ENCODE data around the gene MTHFD2L.

MTHFD2L gene

DNA sequence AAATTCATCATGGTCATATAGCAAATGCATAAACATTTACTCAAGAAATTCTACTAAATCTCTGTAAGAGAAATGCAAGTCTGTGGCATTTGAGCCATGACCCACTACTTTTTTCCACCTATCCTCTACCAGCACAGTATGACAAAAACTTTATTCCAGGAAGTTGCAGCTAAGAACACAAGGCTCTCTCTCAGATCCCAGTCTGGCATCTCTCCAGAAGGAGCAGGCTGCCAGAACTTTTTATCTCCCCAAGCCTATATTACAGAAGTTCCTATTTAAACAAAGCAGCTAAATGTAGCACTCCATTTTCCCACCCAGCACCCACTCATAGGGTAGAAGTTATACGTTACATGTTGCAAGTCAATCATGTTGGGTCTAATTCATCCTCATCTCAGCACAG, 101.0 kb downstream of the MTHFD2L start:
- no peak for DNase-seq

DNA sequence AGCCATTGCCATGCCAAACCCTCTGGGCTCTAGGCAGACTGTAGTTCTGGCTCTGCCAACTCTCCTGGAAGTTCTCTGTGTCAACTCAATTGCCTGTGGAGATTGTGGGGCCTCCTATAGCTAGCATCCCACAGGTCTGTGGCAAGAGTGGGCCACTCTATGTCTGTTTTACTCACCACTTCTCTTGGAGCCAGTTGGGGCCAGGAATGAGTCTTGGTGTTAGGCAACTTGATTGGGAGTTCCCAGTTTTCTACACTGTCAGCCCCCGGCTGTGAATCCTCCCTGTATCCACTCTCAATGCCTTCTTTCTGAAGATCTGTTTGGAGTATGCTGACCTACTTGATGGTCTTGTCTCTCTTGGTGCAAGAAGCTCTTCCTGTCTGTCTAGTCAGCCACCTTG, 102.1 kb downstream of the MTHFD2L start:
- no peak for DNase-seq

DNA sequence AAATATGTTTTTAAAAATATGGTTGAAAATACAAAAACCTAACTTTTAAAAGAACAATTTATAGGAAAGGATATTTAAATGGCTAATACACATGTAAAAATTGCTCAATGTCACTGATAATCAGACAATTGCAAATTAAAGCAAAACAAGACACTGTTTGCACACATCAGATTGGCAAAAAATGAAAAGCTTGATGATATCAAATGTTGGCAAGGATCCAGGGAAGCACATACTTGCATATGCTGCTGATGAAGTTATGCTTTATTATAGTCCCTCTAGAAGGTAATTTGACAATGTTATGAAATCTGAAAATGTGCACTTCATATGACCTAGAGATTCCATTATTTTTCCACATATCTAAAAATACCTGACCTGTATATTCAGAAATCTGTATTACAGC, 104.6 kb downstream of the MTHFD2L start:
- no peak for DNase-seq

GRCh38 chr4:74263551-74263950, 105.6 kb downstream of the MTHFD2L start:
- no peak for DNase-seq

GRCh38 chr4:74266081-74266480, 108.2 kb downstream of the MTHFD2L start:
- DNase-seq, result no peak

GRCh38 chr4:74267998-74268606, 110.2 kb downstream of the MTHFD2L start:
- DNase-seq, result no peak

DNA sequence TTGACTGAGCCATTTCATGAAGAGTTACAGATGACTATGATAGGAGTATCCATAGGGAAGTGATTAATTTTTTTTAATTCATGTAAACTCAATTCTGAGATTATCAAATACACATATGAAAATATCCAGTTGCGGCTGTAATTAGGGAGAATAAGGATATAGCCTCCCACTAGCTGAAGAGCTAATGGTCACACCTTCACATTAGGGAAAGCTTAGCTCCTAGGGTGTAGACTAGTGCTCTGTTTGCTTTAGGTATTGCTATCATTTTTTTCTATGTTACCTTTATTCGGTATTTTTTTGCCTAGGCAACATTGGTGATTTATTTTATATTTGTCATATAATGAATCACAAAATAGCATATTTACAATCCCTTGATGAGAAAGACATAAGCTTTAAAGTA, 110.7 kb downstream of the MTHFD2L start:
- DNase-seq, result no peak

- DNase-seq, result no peak
Observed at GRCh38 chr4:74278490-74278889, 120.6 kb downstream of the MTHFD2L start.

- no peak for DNase-seq
Observed at GRCh38 chr4:74279716-74280115, 121.8 kb downstream of the MTHFD2L start.

GRCh38 chr4:74282926-74283325, 125.0 kb downstream of the MTHFD2L start:
- no peak for DNase-seq

DNA sequence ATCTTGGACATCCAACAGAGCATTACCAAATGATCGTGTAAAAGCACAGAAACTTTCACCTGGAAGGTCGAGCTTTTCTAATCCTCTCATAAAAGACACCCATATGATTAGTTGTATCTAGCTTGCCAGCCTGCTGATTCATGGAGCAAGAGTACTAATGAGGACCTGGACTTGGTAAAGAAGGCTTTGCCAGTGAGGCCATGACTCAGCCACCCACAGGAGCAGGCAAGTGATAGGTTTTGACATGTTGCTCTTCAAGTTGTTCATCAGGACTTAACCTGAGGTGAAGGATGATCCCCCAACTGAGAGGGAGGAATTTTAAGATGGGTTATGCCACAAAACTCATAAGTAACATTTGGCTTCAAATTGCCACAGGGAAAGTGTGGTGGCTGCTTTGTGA, 125.7 kb downstream of the MTHFD2L start:
- DNase-seq, result no peak

DNA sequence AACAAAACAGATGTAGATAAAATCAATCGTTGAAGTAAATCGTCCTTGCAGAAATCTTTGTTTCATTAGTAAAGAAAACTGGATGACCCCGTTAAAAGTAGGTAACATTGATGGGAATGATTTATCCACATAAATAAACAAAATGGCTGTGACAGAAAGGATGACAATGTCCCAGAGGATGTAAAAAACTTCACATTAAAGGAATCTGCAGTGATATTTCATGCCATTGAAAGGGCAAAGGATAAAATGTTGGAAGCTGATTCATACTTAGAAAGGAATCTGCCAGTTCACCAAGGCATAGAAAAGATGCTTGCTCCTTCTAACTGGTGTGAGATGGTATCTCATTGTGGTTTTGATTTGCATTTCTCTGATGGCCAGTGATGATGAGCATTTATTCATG, 126.1 kb downstream of the MTHFD2L start:
- DNase-seq, result no peak

DNA sequence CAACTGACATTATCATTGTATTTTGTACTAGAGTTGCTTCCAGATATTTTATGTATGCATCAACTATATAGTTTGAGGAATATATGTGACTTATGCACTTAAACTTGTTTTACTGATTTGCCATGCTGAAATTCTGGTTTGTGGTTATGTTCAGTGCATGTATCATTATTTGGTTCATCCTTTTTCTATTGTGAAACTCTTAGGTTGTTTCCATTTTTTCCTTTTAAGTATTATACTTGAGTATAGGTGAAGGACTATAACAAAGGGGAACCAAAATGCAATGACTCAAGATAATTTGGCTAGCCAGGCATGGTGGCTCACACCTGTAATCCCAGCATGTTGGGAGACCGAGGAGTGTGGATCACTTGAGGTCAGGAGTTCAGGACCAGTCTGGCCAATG, 129.2 kb downstream of the MTHFD2L start:
- no peak for DNase-seq

GRCh38 chr4:74287791-74288190, 129.9 kb downstream of the MTHFD2L start:
- DNase-seq, result no peak

GRCh38 chr4:74291471-74291870, 133.6 kb downstream of the MTHFD2L start:
- no peak for DNase-seq

- no peak for DNase-seq
Observed at GRCh38 chr4:74292111-74292870, 134.4 kb downstream of the MTHFD2L start.

DNA sequence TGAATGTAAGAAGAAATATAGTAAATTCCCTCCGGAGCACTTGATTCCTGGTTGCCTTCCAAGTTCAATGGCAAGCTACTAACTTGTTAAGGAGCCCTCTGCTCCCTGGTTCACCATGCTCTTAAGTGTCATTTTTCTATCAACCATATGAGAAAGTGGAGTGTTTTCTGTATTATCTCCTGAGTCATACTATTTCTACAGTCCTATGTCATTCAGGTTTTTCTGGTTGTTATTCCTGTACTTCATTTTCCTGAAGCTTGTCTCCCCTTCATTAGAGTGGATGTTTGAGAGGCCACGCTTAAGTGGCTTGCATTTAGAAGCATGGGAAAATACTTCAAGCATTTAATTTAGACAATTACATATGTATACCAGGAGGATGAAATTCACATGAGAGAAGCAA, 135.6 kb downstream of the MTHFD2L start:
- DNase-seq, result no peak

DNA sequence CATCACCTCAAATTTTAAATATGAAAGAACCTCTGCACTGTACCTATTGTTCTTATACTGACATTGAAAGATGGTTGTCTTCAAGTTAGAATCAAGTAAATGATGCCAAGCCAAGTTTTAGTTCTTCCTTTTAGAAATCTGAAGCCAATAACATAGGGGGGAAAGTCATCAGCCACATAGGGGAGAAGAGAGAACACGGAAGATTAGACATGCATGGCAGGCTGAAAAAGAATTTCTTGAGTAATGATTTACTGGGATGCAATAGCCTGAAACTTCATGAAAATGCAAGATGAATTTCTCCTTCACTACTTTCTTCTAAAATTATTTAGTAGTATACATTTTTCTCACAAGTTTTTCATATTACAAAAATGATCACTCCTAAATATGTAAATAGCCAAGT, 136.8 kb downstream of the MTHFD2L start:
- DNase-seq, result no peak

GRCh38 chr4:74297539-74297938, 139.6 kb downstream of the MTHFD2L start:
- no peak for DNase-seq

GRCh38 chr4:74304095-74304625, 146.2 kb downstream of the MTHFD2L start:
- DNase-seq, result no peak

DNA sequence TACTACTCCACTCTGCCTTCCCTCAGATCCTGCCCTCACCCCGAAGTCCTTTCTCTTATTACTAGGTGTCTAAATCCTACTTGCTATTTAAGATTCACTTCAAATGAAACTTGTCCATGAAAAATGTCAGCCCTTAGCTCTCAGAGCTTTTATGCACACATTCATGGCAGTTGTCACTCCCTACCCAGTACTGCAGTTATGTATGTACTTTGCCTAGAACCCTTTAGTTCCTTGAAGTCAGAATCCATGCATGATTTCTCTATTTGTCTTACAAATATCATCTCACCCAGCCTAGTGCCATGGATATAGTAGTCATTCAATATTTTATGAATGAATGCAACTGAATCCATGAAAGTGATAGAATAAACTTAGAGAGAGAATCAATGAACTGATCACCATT, 147.1 kb downstream of the MTHFD2L start:
- DNase-seq, result no peak

DNA sequence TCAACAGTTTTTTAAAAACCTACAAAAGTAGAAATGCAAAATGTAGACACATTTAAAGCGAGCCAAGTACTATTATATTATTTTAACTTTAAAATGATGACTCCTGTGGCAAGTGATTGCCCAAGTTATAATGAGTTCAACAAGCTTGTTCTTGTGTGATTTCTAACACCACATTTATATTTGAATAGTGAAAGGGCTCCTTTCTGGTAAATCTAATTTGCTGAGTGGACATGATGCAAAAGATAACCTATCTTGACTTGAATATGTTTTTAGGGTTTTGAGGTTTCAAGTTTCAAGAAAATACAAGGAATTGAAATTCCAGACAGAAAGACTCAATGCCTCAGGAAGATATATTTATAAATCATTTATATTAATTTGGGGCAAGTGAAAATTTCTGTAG, 149.3 kb downstream of the MTHFD2L start:
- no peak for DNase-seq

DNA sequence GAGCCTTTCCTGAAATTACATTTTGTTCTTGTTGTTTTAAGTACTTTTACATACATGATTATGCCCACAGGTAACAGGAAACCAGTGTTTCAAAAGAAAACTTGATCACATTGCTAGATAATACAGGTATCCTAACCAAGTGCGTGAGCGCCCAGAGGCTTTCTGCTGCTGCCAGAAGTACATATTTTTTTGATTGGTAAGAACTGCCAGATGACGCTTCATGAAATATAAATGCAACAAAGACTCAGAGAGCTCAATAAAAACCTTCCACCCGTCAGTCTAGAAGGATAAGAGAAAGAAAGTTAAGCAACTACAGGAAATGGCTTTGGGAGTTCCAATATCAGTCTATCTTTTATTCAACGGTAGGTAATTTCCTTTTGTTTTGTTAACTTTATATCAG, 150.3 kb downstream of the MTHFD2L start, which contains the start of gene EPGN:
Gene EPGN, plus strand, starts transcription at position 256 of the 400 bp plus-strand sequence. Its CDS starts 64 bp downstream, at position 320.
- no peak for DNase-seq

DNA sequence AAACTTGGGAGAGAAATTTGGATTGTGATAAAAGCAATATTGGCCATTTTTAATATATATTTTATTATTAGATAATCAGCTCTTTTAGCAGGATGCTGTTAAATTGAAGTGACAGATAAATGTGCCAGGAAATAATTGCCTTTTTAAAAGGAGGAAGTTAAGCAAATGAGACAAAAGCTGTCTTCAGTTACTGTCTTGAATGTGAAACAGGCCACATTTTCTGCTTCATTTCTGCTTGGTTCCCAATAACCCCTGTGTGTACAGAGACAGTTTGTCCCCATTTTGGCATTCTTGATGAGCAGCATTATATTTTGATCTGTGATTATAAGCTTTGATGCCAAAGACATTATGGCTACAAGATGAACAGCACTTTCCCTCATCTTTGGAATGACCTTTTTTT, 151.3 kb downstream of the MTHFD2L start:
- no peak for DNase-seq
